ENCODE measurements around the gene PTPN14. TPM values are rescaled to one million over a fixed set of nuclear protein-coding genes. Genes with fewer than 3 reads are reported as not detected.

Gene PTPN14
- total and polyA plus RNA-seq, 2 of the 4 experiments (the other 2 are of a cell fraction), result 21.5 to 31.7 TPM

GRCh38 chr1:214546084-214546483 is 5.3 kb downstream of the PTPN14 start:
- intact Hi-C loops (cut with micrococcal nuclease), result no loop called here
- no peak overlapping the region for H3K4me2 ChIP-seq (ENCODE audit: low read depth, low read length)
- no CpG with 5 or more reads among the region's 4 CpGs for WGBS, 2 experiments (ENCODE audit: extremely low coverage in 2 of 2, insufficient read length in 1 of 2)
- H3K9me3 ChIP-seq (ENCODE audit: control insufficient read depth, insufficient read depth, low read length), result no peaks in the 10 kb centered on the region
- in situ Hi-C loops (cut with MboI; ENCODE audit: low sequenced_read_pairs), result no loop called here
- 0 out of 2 replicates have a peak overlapping the region, but pooled peaks have one; percentile 20 for H3K23ac ChIP-seq (ENCODE audit: low read depth, low read length)
- no peak overlapping the region for H2BK5ac ChIP-seq (ENCODE audit: low read depth, low read length, poor library complexity, severe bottlenecking)
- H2BK20ac ChIP-seq (ENCODE audit: low read depth, low read length), result no peak overlapping the region
- no peak overlapping the region for H2AFZ ChIP-seq (replicated peaks; ENCODE audit: low read length, poor library complexity)
- dilution Hi-C loops (cut with HindIII; ENCODE audit: low sequenced_read_pairs, unreplicated experiment), result no loop called here
- H3K4ac ChIP-seq (ENCODE audit: low read depth, low read length), result no peak overlapping the region
- no peak overlapping the region for H3K4me3 ChIP-seq (ENCODE audit: insufficient read depth, low read depth, low read length)
- peaks cover 3 to 82% of the 10 kb centered on the region in 2 experiments for H3K79me1 ChIP-seq (ENCODE audit: low read depth in 1 of 2, low read length in 2 of 2)
- no peak overlapping the region for H4K8ac ChIP-seq (ENCODE audit: low read depth in 2 of 2, low read length in 2 of 2)
- no peak for ATAC-seq (ENCODE audit: low read depth)
- TF ChIP-seq CEBPB (IDR thresholded peaks at IDR 0.05; ENCODE audit: low read depth, low read length), result no peak
- TF ChIP-seq BHLHE40 (IDR thresholded peaks at IDR 0.05; ENCODE audit: low read depth, low read length), result no peak
- no peak for TF ChIP-seq RCOR1 (IDR thresholded peaks at IDR 0.05; ENCODE audit: insufficient replicate concordance, low read length)
- no peak for TF ChIP-seq ELK1 (IDR thresholded peaks at IDR 0.05; ENCODE audit: borderline replicate concordance, low read depth, low read length)
- TF ChIP-seq FOS (IDR thresholded peaks at IDR 0.05; ENCODE audit: low read depth, low read length), result no peak
- H3K18ac ChIP-seq (ENCODE audit: low read depth, low read length), result no peak overlapping the region
- peaks cover 20% of the 10 kb centered on the region for H3K9me1 ChIP-seq (ENCODE audit: insufficient read depth, low read length)
- no peaks in the 10 kb centered on the region for H3K27me3 ChIP-seq (ENCODE audit: control insufficient read depth, insufficient read depth, low read length)
- H2BK15ac ChIP-seq (ENCODE audit: low read depth, low read length), result 0 out of 3 replicates have a peak overlapping the region, but pooled peaks have one; percentile 28
- no peak overlapping the region for H4K91ac ChIP-seq (ENCODE audit: insufficient read depth, low read depth, low read length)
- peaks cover 90% of the 10 kb centered on the region for H4K20me1 ChIP-seq (ENCODE audit: insufficient read depth, low read length)
- no peak overlapping the region for H4K5ac ChIP-seq (ENCODE audit: low read depth, low read length)
- no peak for DNase-seq
- no peak overlapping the region for H3K9ac ChIP-seq (ENCODE audit: low read depth, low read length)
- ChIA-PET POLR2A (ENCODE audit: unreplicated experiment) (no interaction called here), CTCF (no interaction called here)
- no peak overlapping the region for H3K56ac ChIP-seq (ENCODE audit: extremely low read depth, insufficient read depth, low read length)
- no peak overlapping the region for H2AK5ac ChIP-seq (ENCODE audit: low read depth, low read length)
- BruUV-seq (replicated peaks), result no TSS peak
- H3K36me3 ChIP-seq (ENCODE audit: control insufficient read depth, insufficient read depth, low read length), result peaks cover 5% of the 10 kb centered on the region
- no peak overlapping the region for H2BK120ac ChIP-seq (ENCODE audit: low read depth, low read length)
- peaks cover 9% of the 10 kb centered on the region for H3K4me1 ChIP-seq (ENCODE audit: control insufficient read depth, insufficient read depth, low read length)
- H3K27ac ChIP-seq (ENCODE audit: insufficient read depth, low read length), result no peak overlapping the region
- H3K14ac ChIP-seq (replicated peaks; ENCODE audit: low read depth, low read length), result peak overlapping the region; percentile 28; the same call in 1 of the 2 replicates
- H2AK9ac ChIP-seq (replicated peaks; ENCODE audit: low read depth, low read length, poor library complexity), result no peak overlapping the region

Data from IMR-90 (cell line).